HepG2 (cell line): ENCODE data around the gene CLEC16A. TPM values are rescaled to one million over a fixed set of nuclear protein-coding genes. Genes with fewer than 3 reads are reported as not detected.

Experiments used
- ATAC-seq: fragments of 200-7000 bp; cut with Tn5 transposase; 3 replicates; pipeline ENCODE4 v1.9.1; 2020; ENCODE audit warnings: mild to moderate bottlenecking, moderate library complexity
- Bru-seq: library from RNA; stranded (reverse); fragments of 400-500 nt; gene quantifications from one replicate; lab custom pipeline; 2021; lab: Mats Ljungman, UMichigan
- BruChase-seq, 2 experiments: library from RNA; stranded (reverse); fragments of 400-500 nt; gene quantifications; one replicate each; lab custom pipeline; 2021; lab: Mats Ljungman, UMichigan
- BruUV-seq: library from RNA; stranded (reverse); fragments of 400-500 nt; replicated peaks from 2 replicates; lab custom pipeline; 2021; lab: Mats Ljungman, UMichigan
- CTCF ChIA-PET: fragments of 300-600 bp; formaldehyde crosslinking; extraction: SDS; loops from one replicate; lab custom pipeline; 2021; ENCODE audit warnings: low total read pairs, inconsistent platforms, low intra/inter-chr PET ratio; lab: Yijun Ruan, JAX
- POLR2A ChIA-PET: fragments of 350-600 bp; sonication (Branson Sonifier 250); formaldehyde crosslinking; loops from one replicate; lab custom pipeline; 2020; ENCODE audit warnings: antibody characterized with exemption, inconsistent platforms; lab: Yijun Ruan, JAX
- DNase-seq: peaks from one replicate; pipeline ENCODE4 v3.0.0-alpha.2; 2015; ENCODE audit warnings: low spot score
- FAIRE-seq: peaks from 3 replicates; lab custom pipeline; 2011; peaks lifted over from hg19 to GRCh38; lab: Jason Lieb, UNC
- H2AFZ ChIP-seq: one replicate; pipeline ENCODE4 v1.6.1; 2011; ENCODE audit warnings: low read length, inconsistent platforms
- H3K27ac ChIP-seq: fragments of 300-600 bp; 3 replicates; pipeline ENCODE4 v1.8.0; 2011; ENCODE audit warnings: mixed run types, mild to moderate bottlenecking, mixed read lengths, low read length, inconsistent platforms; ENCODE audit not compliant: insufficient read depth; ENCODE audit errors: extremely low read length
- H3K27me3 ChIP-seq, 2 experiments: fragments of 200-600 bp in 1 of 2; 2 replicates in 1 of 2; 3 replicates in 1 of 2; pipeline versions ENCODE4 v1.6.0 to v1.8.0; 2011; ENCODE audit warnings: low read length in 2 of 2, mild to moderate bottlenecking in 2 of 2, moderate library complexity in 2 of 2, inconsistent platforms in 1 of 2; ENCODE audit not compliant: insufficient read depth in 2 of 2, control insufficient read depth in 1 of 2
- H3K36me3 ChIP-seq, 2 experiments: fragments of 200-600 bp in 1 of 2; replicated peaks in 1 of 2; 2 replicates in 1 of 2; 3 replicates in 1 of 2; pipeline versions ENCODE4 v1.5.1 to v1.8.0; 2011; ENCODE audit warnings: low read length in 2 of 2, inconsistent platforms in 1 of 2; ENCODE audit not compliant: insufficient read depth in 2 of 2, control insufficient read depth in 1 of 2
- H3K4me1 ChIP-seq: 2 replicates; pipeline ENCODE4 v1.5.1; 2012; ENCODE audit warnings: low read length, inconsistent platforms; ENCODE audit not compliant: insufficient read depth
- H3K4me2 ChIP-seq: 2 replicates; pipeline ENCODE4 v1.6.0; 2011; ENCODE audit warnings: low read depth, low read length, inconsistent platforms
- H3K4me3 ChIP-seq, 3 experiments: fragments of 200-600 bp in 1 of 3; sonication (generic), shearing (Covaris generic) in 1 of 3; replicated peaks in 1 of 3; 2 replicates each; pipeline ENCODE4 v1.5.1; 2011 to 2016; ENCODE audit warnings: low read length in 3 of 3, inconsistent platforms in 2 of 3, low read depth in 2 of 3, mild to moderate bottlenecking in 2 of 3, control low read depth in 1 of 3, mixed read lengths in 1 of 3; ENCODE audit not compliant: insufficient read depth in 1 of 3
- H3K79me2 ChIP-seq: one replicate; pipeline ENCODE4 v1.6.1; 2011; ENCODE audit warnings: low read length, inconsistent platforms; ENCODE audit not compliant: insufficient read depth
- H3K9ac ChIP-seq: 2 replicates; pipeline ENCODE4 v1.6.0; 2011; ENCODE audit warnings: mild to moderate bottlenecking, low read depth, low read length, inconsistent platforms; ENCODE audit not compliant: insufficient read depth
- H3K9me3 ChIP-seq: 2 replicates; pipeline ENCODE4 v1.5.1; 2012; ENCODE audit warnings: mild to moderate bottlenecking, low read length
- H4K20me1 ChIP-seq: 2 replicates; pipeline ENCODE4 v1.6.0; 2011; ENCODE audit warnings: inconsistent platforms, mild to moderate bottlenecking, low read length, moderate library complexity; ENCODE audit not compliant: insufficient read depth
- ETS1 ChIP-seq: sonication (generic); formaldehyde crosslinking; IDR thresholded peaks from 2 replicates; pipeline ENCODE4 v1.4.0; 2020; ENCODE audit warnings: missing genetic modification reagents
- HMG20A ChIP-seq: IDR thresholded peaks from 2 replicates; pipeline ENCODE4 v1.6.1; 2016; ENCODE audit warnings: borderline replicate concordance
- PHF8 ChIP-seq: sonication (generic); formaldehyde crosslinking; IDR thresholded peaks from 2 replicates; pipeline ENCODE4 v1.5.0; 2020; ENCODE audit warnings: missing genetic modification reagents
- REST ChIP-seq, 2 experiments: IDR thresholded peaks; 2 replicates each; pipeline ENCODE4 v1.6.1; 2011 to 2012; ENCODE audit warnings: low read length in 2 of 2, borderline replicate concordance in 1 of 2, low read depth in 1 of 2, mild to moderate bottlenecking in 1 of 2, moderate library complexity in 1 of 2
- RNF2 ChIP-seq: fragments of 450-650 bp; conservative IDR thresholded peaks from 2 replicates; pipeline ENCODE4 v1.6.1; 2016; ENCODE audit warnings: low read depth
- TOPORS ChIP-seq: sonication (generic); formaldehyde crosslinking; IDR thresholded peaks from 2 replicates; pipeline ENCODE4 v1.8.0; 2023; ENCODE audit warnings: mild to moderate bottlenecking, missing genetic modification reagents
- ZFP90 ChIP-seq: sonication (generic); formaldehyde crosslinking; IDR thresholded peaks from 2 replicates; pipeline ENCODE4 v1.8.0; 2022; ENCODE audit warnings: missing genetic modification reagents, mild to moderate bottlenecking, inconsistent platforms, borderline replicate concordance
- ZFYVE20 ChIP-seq: sonication (generic); formaldehyde crosslinking; IDR thresholded peaks from 2 replicates; pipeline ENCODE4 v1.8.0; 2023; ENCODE audit warnings: low read depth, mild to moderate bottlenecking, moderate library complexity, missing genetic modification reagents, borderline replicate concordance
- ZNF235 ChIP-seq: sonication (generic); formaldehyde crosslinking; IDR thresholded peaks from 2 replicates; pipeline ENCODE4 v1.8.1; 2023; ENCODE audit warnings: mild to moderate bottlenecking, missing genetic modification reagents, borderline replicate concordance
- ZNF367 ChIP-seq: sonication (generic); formaldehyde crosslinking; IDR thresholded peaks from 2 replicates; pipeline ENCODE4 v1.4.0; 2020; ENCODE audit warnings: missing genetic modification reagents, borderline replicate concordance
- ZSCAN21 ChIP-seq: sonication (generic); formaldehyde crosslinking; IDR thresholded peaks from 2 replicates; pipeline ENCODE4 v1.8.0; 2022; ENCODE audit warnings: mild to moderate bottlenecking, missing genetic modification reagents, moderate library complexity, borderline replicate concordance
- WGBS: methylation state at CpG from one replicate; pipeline ENCODE4 v1.1.6; 2017; ENCODE audit warnings: low lambda C conversion rate; 5-methylcytosine and 5-hydroxymethylcytosine counted together
- in situ Hi-C: cut with HindIII; loops from 2 replicates; pipeline ENCODE4 v1.10.0; 2017; ENCODE audit warnings: low pct_unique_long_range_greater_than_20kb; ENCODE audit not compliant: extremely low pct_ligation_motif_present
- intact Hi-C: fragments of 100-400 bp; cut with micrococcal nuclease; formaldehyde crosslinking; loops from one replicate; pipeline ENCODE4 v1.10.0; 2022; ENCODE audit not compliant: unreplicated experiment
- long read RNA-seq, 2 experiments: library from RNA in 1 of 2; library from polyadenylated mRNA in 1 of 2; stranded (forward) in 1 of 2; unstranded in 1 of 2; transcript quantifications; one replicate each; pipeline ENCODE4 v2.0.0, GENCODE V29; 2019 to 2022
- polyA minus RNA-seq, 3 experiments: library from RNA; depleted of rRNA, polyadenylated mRNA; stranded (reverse); fragments of >200 nt; gene quantifications; 2 replicates each; pipeline ENCODE4 v1.2.3, GENCODE V29; 2011; ENCODE audit warnings: low replicate concordance in 1 of 3
- polyA plus RNA-seq, 8 experiments: library from polyadenylated mRNA; depleted of rRNA in 3 of 8; stranded (reverse) in 7 of 8; unstranded in 1 of 8; fragments of >200 nt; fragmentation: Illumina TruSeq in 4 of 8; extraction: Trizol in 4 of 8; gene quantifications; 2 replicates each; pipeline versions ENCODE4 v1.2.1 to v1.2.3, GENCODE V29; 2011 to 2016; ENCODE audit warnings: low read depth in 4 of 8, missing spikeins in 1 of 8, mixed read lengths in 1 of 8; ENCODE audit not compliant: insufficient read depth in 1 of 8
- total RNA-seq, 5 experiments: library from RNA; depleted of rRNA; stranded (reverse); fragments of >200 nt; fragmentation: Illumina TruSeq; extraction: Trizol; gene quantifications; 2 replicates each; pipeline ENCODE4 v1.2.3, GENCODE V29; 2016; ENCODE audit warnings: low read depth in 1 of 5

The CLEC16A gene
- total RNA-seq (2016; rRNA removed; fragmentation: Illumina TruSeq; extraction: Trizol) (10.3 and 13.6 TPM in 2 replicates), polyA plus RNA-seq (2011; rRNA removed) (8.5 and 9.5 TPM in 2 replicates), polyA minus RNA-seq (2011; rRNA and poly(A)+ RNA removed; ENCODE audit: low replicate concordance) (24.9 and 35.4 TPM in 2 replicates), Bru-seq, nascent RNA (percentile 60 among the genes with signal in this experiment), BruChase-seq, experiment 1, labeled RNA remaining after a 6-hour chase (percentile 72 among the genes with signal in this experiment), BruChase-seq, experiment 2, labeled RNA remaining after a 2-hour chase (percentile 64 among the genes with signal in this experiment)
- total RNA-seq (2016; cell fraction: cytosol; rRNA removed; fragmentation: Illumina TruSeq; extraction: Trizol; ENCODE audit: low read depth): 35.7 and 39.7 TPM in 2 replicates
- total RNA-seq (2016; cell fraction: insoluble cytoplasmic fraction; rRNA removed; fragmentation: Illumina TruSeq; extraction: Trizol): 10.6 and 12.8 TPM in 2 replicates
- 14.4 and 15.9 TPM in 2 replicates for total RNA-seq (2016; cell fraction: membrane; rRNA removed; fragmentation: Illumina TruSeq; extraction: Trizol)
- total RNA-seq (2016; cell fraction: nucleus; rRNA removed; fragmentation: Illumina TruSeq; extraction: Trizol): 17.5 and 18.7 TPM in 2 replicates
- polyA plus RNA-seq (2011; cell fraction: cytosol; rRNA removed): 6.6 and 6.8 TPM in 2 replicates
- polyA plus RNA-seq (2011; cell fraction: nucleus; rRNA removed): 17.0 and 19.5 TPM in 2 replicates
- 10.3 and 12.0 TPM in 2 replicates for polyA plus RNA-seq (2012)
- polyA plus RNA-seq (2016; cell fraction: cytosol; fragmentation: Illumina TruSeq; extraction: Trizol; ENCODE audit: low read depth): 1.7 and 1.9 TPM in 2 replicates
- polyA plus RNA-seq (2016; cell fraction: insoluble cytoplasmic fraction; fragmentation: Illumina TruSeq; extraction: Trizol; ENCODE audit: low read depth): 11.8 and 14.0 TPM in 2 replicates
- 3.4 and 4.4 TPM in 2 replicates for polyA plus RNA-seq (2016; cell fraction: membrane; fragmentation: Illumina TruSeq; extraction: Trizol; ENCODE audit: low read depth)
- polyA plus RNA-seq (2016; cell fraction: nucleus; fragmentation: Illumina TruSeq; extraction: Trizol; ENCODE audit: insufficient read depth, low read depth): 22.7 and 25.7 TPM in 2 replicates
- polyA minus RNA-seq (2011; cell fraction: cytosol; rRNA and poly(A)+ RNA removed): 14.4 and 19.0 TPM in 2 replicates
- polyA minus RNA-seq (2011; cell fraction: nucleus; rRNA and poly(A)+ RNA removed): 25.8 and 32.0 TPM in 2 replicates
- long read RNA-seq, experiment 1, partial matches to known transcripts: 1 of 12 reads
- long read RNA-seq, experiment 1, other reads (novel, unspliced or antisense): 11 of 12 reads
- long read RNA-seq, experiment 2, partial matches to known transcripts: 16 of 49 reads
- long read RNA-seq, experiment 2, other reads (novel, unspliced or antisense): 33 of 49 reads

- CTCF ChIA-PET: no interaction called here
- POLR2A ChIA-PET: interaction anchor here (1.1 to 2.0 kb wide), 5 partner anchors 18 to 311 kb away, joined by 4 to 10 read pairs (median 7); partner anchors contain the start of genes NUBP1 and SOCS1
- H3K4me2 ChIP-seq: peak within 1 kb of the TSS; percentile 98
- H3K36me3 ChIP-seq: no peaks in the 10 kb centered on the region
- in situ Hi-C loops: no loop called here
- peak; percentile 83 for ATAC-seq
- peak within 1 kb of the TSS; percentile 91 to 93 (median 92) for H3K4me3 ChIP-seq
- H3K79me2 ChIP-seq: peaks cover 42% of the 10 kb centered on the region
- no peaks in the 10 kb centered on the region for H3K9me3 ChIP-seq
- peak within 1 kb of the TSS; percentile 77 for H3K9ac ChIP-seq
- intact Hi-C loops: loop anchor here (1.0 kb wide), 1 partner anchor 25 kb away; no protein-coding TSS in a partner anchor
- DNase-seq: peak; percentile 97
- H4K20me1 ChIP-seq: peaks cover 19% of the 10 kb centered on the region
- peak; percentile 96 for FAIRE-seq
- under 1% methylated on average over 77 of the region's 86 CpGs for WGBS
- no TSS peak for BruUV-seq
- H3K27ac ChIP-seq: peak within 1 kb of the TSS; percentile 24
- H2AFZ ChIP-seq: peak within 1 kb of the TSS; percentile 8
- H3K27me3 ChIP-seq: no peaks in the 10 kb centered on the region; a peak in 1 of 5 replicates
- peaks cover 52% of the 10 kb centered on the region for H3K4me1 ChIP-seq
- TF ChIP-seq PHF8 (CRISPR knock-in tag) (peak; percentile 96), RNF2 (peak; percentile 35; the same call in 1 of the 2 replicates), REST (IDR thresholded peaks at IDR 0.05; ENCODE audit: borderline replicate concordance in 1 of 2, low read depth in 1 of 2, low read length in 2 of 2) (peak in 1 of 2 experiments; percentile 68; a peak in 1 of 4 replicates), TOPORS (CRISPR knock-in tag) (0 out of 2 replicates have a peak, but pooled peaks have one; percentile 86), ZNF367 (CRISPR knock-in tag) (0 out of 2 replicates have a peak, but pooled peaks have one; percentile 74), ZSCAN21 (CRISPR knock-in tag) (peak; percentile 62; the same call in 1 of the 2 replicates), ZFYVE20 (CRISPR knock-in tag) (0 out of 2 replicates have a peak, but pooled peaks have one; percentile 27), ZNF235 (CRISPR knock-in tag) (peak; percentile 85), ETS1 (CRISPR knock-in tag) (no peak), ZFP90 (CRISPR knock-in tag) (peak; percentile 97), HMG20A (CRISPR knock-in tag) (peak; percentile 30; the same call in 1 of the 2 replicates)
Observed at GRCh38 chr16:10944249-10945064, at the start of gene CLEC16A. Gene CLEC16A (plus strand): TSS chr16:10944564. CDS start chr16:10944718, 154 bp downstream.
